Testis (tissue), 3 donors: ENCODE data around the gene SLC22A23. TPM values are rescaled to one million over a fixed set of nuclear protein-coding genes. Genes with fewer than 3 reads are reported as not detected.

ENCODE experiments used
- DNase-seq: peaks from one replicate; pipeline ENCODE4 v3.0.0-alpha.2; 2019
- H3K27ac ChIP-seq, 2 donors: fragments of 200-600 bp; sonication (generic); one replicate each; pipeline ENCODE4 v1.5.1; 2019
- H3K27me3 ChIP-seq: fragments of 200-600 bp; sonication (generic); one replicate; pipeline ENCODE4 v1.5.1; 2019
- H3K36me3 ChIP-seq: fragments of 200-600 bp; sonication (generic); one replicate; pipeline ENCODE4 v1.5.1; 2017; ENCODE audit warnings: low read depth; ENCODE audit errors: missing control alignments
- H3K4me1 ChIP-seq: fragments of 200-600 bp; sonication (generic); one replicate; pipeline ENCODE4 v1.5.1; 2019
- H3K4me3 ChIP-seq, 2 donors: fragments of 200-600 bp; sonication (generic); one replicate each; pipeline ENCODE4 v1.5.1; 2017 to 2019
- H3K9me3 ChIP-seq: fragments of 200-600 bp; sonication (generic); one replicate; pipeline ENCODE4 v1.5.1; 2017
- CTCF ChIP-seq, 3 experiments: fragments of 450-650 bp in 2 of 3; fragments of 200-600 bp in 1 of 3; sonication (generic) in 1 of 3; IDR thresholded peaks; one replicate each; pipeline ENCODE4 v1.5.1; 2016 to 2019; ENCODE audit warnings: antibody characterized with exemption in 3 of 3, mild to moderate bottlenecking in 2 of 3, moderate library complexity in 1 of 3
- POLR2A ChIP-seq: fragments of 450-650 bp; IDR thresholded peaks from one replicate; pipeline ENCODE4 v1.6.1; 2017; ENCODE audit warnings: antibody characterized with exemption, mild to moderate bottlenecking, moderate library complexity
- WGBS, 2 donors: methylation state at CpG; one replicate each; pipeline ENCODE4 v1.1.5; 2018; 5-methylcytosine and 5-hydroxymethylcytosine counted together
- intact Hi-C: fragments of 100-400 bp; cut with DNase I; formaldehyde crosslinking; loops from one replicate; pipeline ENCODE4 v1.15.1; 2023; ENCODE audit warnings: low total_unique reads
- polyA plus RNA-seq: library from polyadenylated mRNA; stranded (reverse); fragments of 350-450 nt; fragmentation: Illumina TruSeq; extraction: RNeasy Lipid Tissue Mini Kit (QIAGEN cat#74804); gene quantifications from one replicate; pipeline ENCODE4 v1.2.3, GENCODE V29; 2014; ENCODE audit warnings: low read depth, low replicate concordance; ENCODE audit not compliant: insufficient read depth
- total RNA-seq, 2 donors: library from RNA; depleted of rRNA; stranded (reverse); fragments of >200 nt; gene quantifications; one replicate each; pipeline ENCODE4 v1.2.3, GENCODE V29; 2016

The SLC22A23 gene
- total and polyA plus RNA-seq, 3 donors from 2014 or later = 9.0 to 20.9 (median 14.9) TPM

- 89 to 97% methylated on average over 9 to 10 of the region's 10 CpGs for WGBS, 2 donors
- Histone ChIP-seq H3K27ac (no peak overlapping the region), H3K36me3 (no peaks in the 10 kb centered on the region), H3K4me3 (no peak overlapping the region), H3K27me3 (no peaks in the 10 kb centered on the region), H3K9me3 (no peaks in the 10 kb centered on the region), H3K4me1 (peaks cover 7% of the 10 kb centered on the region)
- intact Hi-C loops = loop anchor here (5.0 to 10.0 kb wide), 2 partner anchors 172 to 449 kb away; partner anchors contain the start of gene SLC22A23
- no peak for DNase-seq
- no peak for TF ChIP-seq POLR2A
- TF ChIP-seq CTCF (IDR thresholded peaks at IDR 0.05) = no peak
Measured at GRCh38 chr6:3283241-3283640, 173.6 kb downstream of the SLC22A23 start.

GRCh38 chr6:3282476-3283236 is 174.2 kb downstream of the SLC22A23 start:
- H3K27me3 ChIP-seq = no peaks in the 10 kb centered on the region
- no peaks in the 10 kb centered on the region for H3K36me3 ChIP-seq
- intact Hi-C loops = loop anchor here (5.0 to 10.0 kb wide), 2 partner anchors 172 to 450 kb away; partner anchors contain the start of gene SLC22A23
- DNase-seq = no peak
- no peak overlapping the region for H3K27ac ChIP-seq
- no peaks in the 10 kb centered on the region for H3K9me3 ChIP-seq
- H3K4me3 ChIP-seq = no peak overlapping the region
- peaks cover 7% of the 10 kb centered on the region for H3K4me1 ChIP-seq
- no peak for TF ChIP-seq CTCF (IDR thresholded peaks at IDR 0.05)
- no peak for TF ChIP-seq POLR2A
- 89 to 92% methylated on average over 20 of the region's 20 CpGs for WGBS, 2 donors

- intact Hi-C loops = loop anchor here (5.0 to 10.0 kb wide), 2 partner anchors 173 to 450 kb away; partner anchors contain the start of gene SLC22A23
- no peaks in the 10 kb centered on the region for H3K9me3 ChIP-seq
- no peaks in the 10 kb centered on the region for H3K36me3 ChIP-seq
- DNase-seq = no peak
- no peak for TF ChIP-seq CTCF (IDR thresholded peaks at IDR 0.05)
- no peak for TF ChIP-seq POLR2A
- H3K27ac ChIP-seq = no peak overlapping the region
- peaks cover 7% of the 10 kb centered on the region for H3K4me1 ChIP-seq
- 68 to 74% methylated on average over 13 of the region's 13 CpGs for WGBS, 2 donors
- H3K27me3 ChIP-seq = no peaks in the 10 kb centered on the region
- no peak overlapping the region for H3K4me3 ChIP-seq
Measured at GRCh38 chr6:3281631-3282475, 175.0 kb downstream of the SLC22A23 start.

GRCh38 chr6:3280866-3281465 is 175.9 kb downstream of the SLC22A23 start:
- TF ChIP-seq POLR2A (no peak), CTCF (IDR thresholded peaks at IDR 0.05) (no peak)
- Histone ChIP-seq H3K9me3 (no peaks in the 10 kb centered on the region), H3K4me1 (peaks cover 7% of the 10 kb centered on the region), H3K27me3 (no peaks in the 10 kb centered on the region), H3K4me3 (no peak overlapping the region), H3K27ac (no peak overlapping the region), H3K36me3 (no peaks in the 10 kb centered on the region)
- intact Hi-C loops = loop anchor here (5.0 to 10.0 kb wide), 2 partner anchors 174 to 451 kb away; partner anchors contain the start of gene SLC22A23
- WGBS, 2 donors = 87 to 97% methylated on average over 12 to 14 of the region's 14 CpGs
- no peak for DNase-seq
